HepG2 (cell line): ENCODE measurements around the gene NFATC3. TPM values are rescaled to one million over a fixed set of nuclear protein-coding genes. Genes with fewer than 3 reads are reported as not detected.

Experiments
- CBFB ChIP-seq: sonication (generic); formaldehyde crosslinking; IDR thresholded peaks from 2 replicates; pipeline ENCODE4 v1.4.0; 2020; ENCODE audit warnings: missing genetic modification reagents
- FOSL1 ChIP-seq: sonication (generic); formaldehyde crosslinking; IDR thresholded peaks from 2 replicates; pipeline ENCODE4 v1.9.0; 2021; ENCODE audit warnings: missing genetic modification reagents, borderline replicate concordance
- HMG20B ChIP-seq: conservative IDR thresholded peaks from 2 replicates; pipeline ENCODE4 v1.6.1; 2016; ENCODE audit warnings: missing genetic modification reagents, missing compliant biosample characterization
- HOXD1 ChIP-seq: sonication (generic); formaldehyde crosslinking; IDR thresholded peaks from 2 replicates; pipeline ENCODE4 v1.5.0; 2020; ENCODE audit warnings: missing genetic modification reagents
- MED13 ChIP-seq: sonication (generic); formaldehyde crosslinking; IDR thresholded peaks from 2 replicates; pipeline ENCODE4 v1.5.0; 2020; ENCODE audit warnings: missing genetic modification reagents
- SIX1 ChIP-seq: sonication (generic); formaldehyde crosslinking; IDR thresholded peaks from 2 replicates; pipeline ENCODE4 v1.4.0; 2020; ENCODE audit warnings: missing genetic modification reagents, borderline replicate concordance
- XRCC5 ChIP-seq: fragments of 200-400 bp; formaldehyde crosslinking; optimal IDR thresholded peaks from 2 replicates; pipeline ENCODE3; 2017; ENCODE audit warnings: mild to moderate bottlenecking, low read length
- YY1 ChIP-seq: IDR thresholded peaks from 2 replicates; pipeline ENCODE4 v1.6.1; 2011; ENCODE audit warnings: low read length, low read depth, moderate library complexity, mild to moderate bottlenecking; ENCODE audit not compliant: insufficient read depth, insufficient replicate concordance
- ZFP37 ChIP-seq: sonication (generic); formaldehyde crosslinking; IDR thresholded peaks from 2 replicates; pipeline ENCODE4 v1.4.0; 2020; ENCODE audit warnings: missing genetic modification reagents, borderline replicate concordance
- ZNF180 ChIP-seq: sonication (generic); formaldehyde crosslinking; IDR thresholded peaks from 2 replicates; pipeline ENCODE4 v1.4.0; 2020; ENCODE audit warnings: low read depth, missing genetic modification reagents, borderline replicate concordance
- ZNF20 ChIP-seq: sonication (generic); formaldehyde crosslinking; IDR thresholded peaks from 2 replicates; pipeline ENCODE4 v1.4.0; 2020; ENCODE audit warnings: mild to moderate bottlenecking, moderate library complexity, missing genetic modification reagents
- ZNF296 ChIP-seq: sonication (generic); formaldehyde crosslinking; conservative IDR thresholded peaks from 2 replicates; pipeline ENCODE4 v1.5.0; 2020; ENCODE audit warnings: mild to moderate bottlenecking, missing genetic modification reagents
- ZNF335 ChIP-seq: sonication (generic); formaldehyde crosslinking; IDR thresholded peaks from 2 replicates; pipeline ENCODE4 v1.4.0; 2020; ENCODE audit warnings: missing genetic modification reagents
- ZNF558 ChIP-seq: sonication (generic); formaldehyde crosslinking; IDR thresholded peaks from 2 replicates; pipeline ENCODE4 v1.9.0; 2022; ENCODE audit warnings: mild to moderate bottlenecking, missing genetic modification reagents, borderline replicate concordance
- ZSCAN22 ChIP-seq: sonication (generic); formaldehyde crosslinking; IDR thresholded peaks from 2 replicates; pipeline ENCODE4 v1.4.0; 2020; ENCODE audit warnings: mild to moderate bottlenecking, missing genetic modification reagents
- polyA plus RNA-seq, 8 experiments: library from polyadenylated mRNA; depleted of rRNA in 3 of 8; stranded (reverse) in 7 of 8; unstranded in 1 of 8; fragments of >200 nt; fragmentation: Illumina TruSeq in 4 of 8; extraction: Trizol in 4 of 8; gene quantifications; 2 replicates each; pipeline versions ENCODE4 v1.2.1 to v1.2.3, GENCODE V29; 2011 to 2016; ENCODE audit warnings: low read depth in 4 of 8, missing spikeins in 1 of 8, mixed read lengths in 1 of 8; ENCODE audit not compliant: insufficient read depth in 1 of 8
- total RNA-seq, 5 experiments: library from RNA; depleted of rRNA; stranded (reverse); fragments of >200 nt; fragmentation: Illumina TruSeq; extraction: Trizol; gene quantifications; 2 replicates each; pipeline ENCODE4 v1.2.3, GENCODE V29; 2016; ENCODE audit warnings: low read depth in 1 of 5
- TF ChIP-seq, protein P1 (sequence below): sonication (generic); formaldehyde crosslinking; IDR thresholded peaks from 2 replicates; pipeline ENCODE4 v1.4.0; 2020; ENCODE audit warnings: mild to moderate bottlenecking, missing genetic modification reagents
- TF ChIP-seq, protein P2 (sequence below): sonication (generic); formaldehyde crosslinking; IDR thresholded peaks from 2 replicates; pipeline ENCODE4 v1.8.0; 2022; ENCODE audit warnings: mild to moderate bottlenecking, missing genetic modification reagents, moderate library complexity
- TF ChIP-seq, protein P3 (sequence below): sonication (generic); formaldehyde crosslinking; conservative IDR thresholded peaks from 2 replicates; pipeline ENCODE4 v1.4.0; 2020; ENCODE audit warnings: missing genetic modification reagents
- TF ChIP-seq, protein P4 (sequence below): sonication (generic); formaldehyde crosslinking; IDR thresholded peaks from 2 replicates; pipeline ENCODE4 v1.5.0; 2020; ENCODE audit warnings: missing genetic modification reagents
- TF ChIP-seq, protein P5 (sequence below): fragments of 450-650 bp; IDR thresholded peaks from 2 replicates; pipeline ENCODE4 v1.6.1; 2016

The NFATC3 gene
- total and polyA plus RNA-seq, 2 of the 13 experiments (the other 11 are each of a cell fraction or from before 2014, with no cell fraction given), result 52.6 to 62.7 TPM

DNA sequence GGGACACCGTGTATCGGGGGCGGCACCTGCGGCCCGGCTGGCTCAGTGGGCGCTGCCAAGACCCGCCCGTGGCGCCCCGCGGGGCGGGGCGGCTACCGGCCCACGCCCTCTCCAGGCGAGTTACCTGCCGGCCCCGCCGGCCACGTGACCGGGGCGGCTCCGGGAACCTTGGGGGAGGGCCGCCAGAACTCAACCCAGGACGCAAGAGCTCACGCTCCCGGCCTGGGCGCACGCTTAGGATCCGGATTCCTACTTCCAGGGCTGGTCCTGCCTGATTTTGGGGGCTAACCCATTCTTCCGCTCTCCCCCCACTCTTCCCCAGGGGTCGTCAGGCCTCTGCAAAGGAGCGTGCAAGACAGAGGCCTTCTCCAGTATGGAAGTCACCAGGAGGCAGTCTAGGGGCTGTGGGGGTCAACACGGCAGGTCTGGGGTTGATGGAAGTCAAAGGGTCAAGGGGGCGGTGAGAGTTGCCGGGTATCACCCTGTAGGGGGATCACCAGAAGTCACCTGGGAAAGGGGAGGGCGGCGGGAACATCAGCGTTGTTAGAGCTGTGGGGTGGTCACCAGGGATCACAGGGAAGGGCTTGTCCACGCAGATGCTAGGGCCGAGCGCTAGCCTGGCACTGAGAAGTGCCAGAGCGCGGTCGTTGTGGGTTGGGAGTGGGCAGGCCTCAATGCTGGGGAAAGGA, 151.1 kb downstream of the NFATC3 start (continued):
- TF ChIP-seq, protein P1, sequence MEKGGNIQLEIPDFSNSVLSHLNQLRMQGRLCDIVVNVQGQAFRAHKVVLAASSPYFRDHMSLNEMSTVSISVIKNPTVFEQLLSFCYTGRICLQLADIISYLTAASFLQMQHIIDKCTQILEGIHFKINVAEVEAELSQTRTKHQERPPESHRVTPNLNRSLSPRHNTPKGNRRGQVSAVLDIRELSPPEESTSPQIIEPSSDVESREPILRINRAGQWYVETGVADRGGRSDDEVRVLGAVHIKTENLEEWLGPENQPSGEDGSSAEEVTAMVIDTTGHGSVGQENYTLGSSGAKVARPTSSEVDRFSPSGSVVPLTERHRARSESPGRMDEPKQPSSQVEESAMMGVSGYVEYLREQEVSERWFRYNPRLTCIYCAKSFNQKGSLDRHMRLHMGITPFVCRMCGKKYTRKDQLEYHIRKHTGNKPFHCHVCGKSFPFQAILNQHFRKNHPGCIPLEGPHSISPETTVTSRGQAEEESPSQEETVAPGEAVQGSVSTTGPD (CRISPR knock-in tag), result no peak
- TF ChIP-seq HOXD1 (no peak), MED13 (0 out of 2 replicates have a peak, but pooled peaks have one; percentile 56), ZNF335 (CRISPR knock-in tag) (peak; percentile 56; the same call in 1 of the 2 replicates), ZFP37 (CRISPR knock-in tag) (0 out of 2 replicates have a peak, but pooled peaks have one; percentile 35), HMG20B (CRISPR knock-in tag) (0 out of 2 replicates have a peak, but pooled peaks have one; percentile 18), ZSCAN22 (CRISPR knock-in tag) (peak; percentile 34; the same call in 1 of the 2 replicates), YY1 (peak; percentile 55), SIX1 (CRISPR knock-in tag) (no peak), ZNF558 (peak; percentile 87; the same call in 1 of the 2 replicates), CBFB (no peak), FOSL1 (CRISPR knock-in tag) (no peak), XRCC5 (peak; percentile 5), ZNF296 (CRISPR knock-in tag) (no peak), ZNF180 (CRISPR knock-in tag) (peak; percentile 80; the same call in 1 of the 2 replicates), ZNF20 (CRISPR knock-in tag) (peak; percentile 80; the same call in 1 of the 2 replicates)
- TF ChIP-seq, protein P2, sequence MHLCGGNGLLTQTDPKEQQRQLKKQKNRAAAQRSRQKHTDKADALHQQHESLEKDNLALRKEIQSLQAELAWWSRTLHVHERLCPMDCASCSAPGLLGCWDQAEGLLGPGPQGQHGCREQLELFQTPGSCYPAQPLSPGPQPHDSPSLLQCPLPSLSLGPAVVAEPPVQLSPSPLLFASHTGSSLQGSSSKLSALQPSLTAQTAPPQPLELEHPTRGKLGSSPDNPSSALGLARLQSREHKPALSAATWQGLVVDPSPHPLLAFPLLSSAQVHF (CRISPR knock-in tag), result no peak
- TF ChIP-seq, protein P3, sequence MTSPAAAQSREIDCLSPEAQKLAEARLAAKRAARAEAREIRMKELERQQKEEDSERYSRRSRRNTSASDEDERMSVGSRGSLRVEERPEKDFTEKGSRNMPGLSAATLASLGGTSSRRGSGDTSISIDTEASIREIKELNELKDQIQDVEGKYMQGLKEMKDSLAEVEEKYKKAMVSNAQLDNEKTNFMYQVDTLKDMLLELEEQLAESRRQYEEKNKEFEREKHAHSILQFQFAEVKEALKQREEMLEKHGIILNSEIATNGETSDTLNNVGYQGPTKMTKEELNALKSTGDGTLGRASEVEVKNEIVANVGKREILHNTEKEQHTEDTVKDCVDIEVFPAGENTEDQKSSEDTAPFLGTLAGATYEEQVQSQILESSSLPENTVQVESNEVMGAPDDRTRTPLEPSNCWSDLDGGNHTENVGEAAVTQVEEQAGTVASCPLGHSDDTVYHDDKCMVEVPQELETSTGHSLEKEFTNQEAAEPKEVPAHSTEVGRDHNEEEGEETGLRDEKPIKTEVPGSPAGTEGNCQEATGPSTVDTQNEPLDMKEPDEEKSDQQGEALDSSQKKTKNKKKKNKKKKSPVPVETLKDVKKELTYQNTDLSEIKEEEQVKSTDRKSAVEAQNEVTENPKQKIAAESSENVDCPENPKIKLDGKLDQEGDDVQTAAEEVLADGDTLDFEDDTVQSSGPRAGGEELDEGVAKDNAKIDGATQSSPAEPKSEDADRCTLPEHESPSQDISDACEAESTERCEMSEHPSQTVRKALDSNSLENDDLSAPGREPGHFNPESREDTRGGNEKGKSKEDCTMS, result no peak
- TF ChIP-seq, protein P4, sequence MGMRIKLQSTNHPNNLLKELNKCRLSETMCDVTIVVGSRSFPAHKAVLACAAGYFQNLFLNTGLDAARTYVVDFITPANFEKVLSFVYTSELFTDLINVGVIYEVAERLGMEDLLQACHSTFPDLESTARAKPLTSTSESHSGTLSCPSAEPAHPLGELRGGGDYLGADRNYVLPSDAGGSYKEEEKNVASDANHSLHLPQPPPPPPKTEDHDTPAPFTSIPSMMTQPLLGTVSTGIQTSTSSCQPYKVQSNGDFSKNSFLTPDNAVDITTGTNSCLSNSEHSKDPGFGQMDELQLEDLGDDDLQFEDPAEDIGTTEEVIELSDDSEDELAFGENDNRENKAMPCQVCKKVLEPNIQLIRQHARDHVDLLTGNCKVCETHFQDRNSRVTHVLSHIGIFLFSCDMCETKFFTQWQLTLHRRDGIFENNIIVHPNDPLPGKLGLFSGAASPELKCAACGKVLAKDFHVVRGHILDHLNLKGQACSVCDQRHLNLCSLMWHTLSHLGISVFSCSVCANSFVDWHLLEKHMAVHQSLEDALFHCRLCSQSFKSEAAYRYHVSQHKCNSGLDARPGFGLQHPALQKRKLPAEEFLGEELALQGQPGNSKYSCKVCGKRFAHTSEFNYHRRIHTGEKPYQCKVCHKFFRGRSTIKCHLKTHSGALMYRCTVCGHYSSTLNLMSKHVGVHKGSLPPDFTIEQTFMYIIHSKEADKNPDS (CRISPR knock-in tag), result no peak
- TF ChIP-seq, protein P5, sequence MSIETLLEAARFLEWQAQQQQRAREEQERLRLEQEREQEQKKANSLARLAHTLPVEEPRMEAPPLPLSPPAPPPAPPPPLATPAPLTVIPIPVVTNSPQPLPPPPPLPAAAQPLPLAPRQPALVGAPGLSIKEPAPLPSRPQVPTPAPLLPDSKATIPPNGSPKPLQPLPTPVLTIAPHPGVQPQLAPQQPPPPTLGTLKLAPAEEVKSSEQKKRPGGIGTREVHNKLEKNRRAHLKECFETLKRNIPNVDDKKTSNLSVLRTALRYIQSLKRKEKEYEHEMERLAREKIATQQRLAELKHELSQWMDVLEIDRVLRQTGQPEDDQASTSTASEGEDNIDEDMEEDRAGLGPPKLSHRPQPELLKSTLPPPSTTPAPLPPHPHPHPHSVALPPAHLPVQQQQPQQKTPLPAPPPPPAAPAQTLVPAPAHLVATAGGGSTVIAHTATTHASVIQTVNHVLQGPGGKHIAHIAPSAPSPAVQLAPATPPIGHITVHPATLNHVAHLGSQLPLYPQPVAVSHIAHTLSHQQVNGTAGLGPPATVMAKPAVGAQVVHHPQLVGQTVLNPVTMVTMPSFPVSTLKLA, result 0 out of 2 replicates have a peak, but pooled peaks have one; percentile 10
